GM19372 (cell line): ENCODE measurements around the gene CAGE1.
"Not testable (repeated sequence)": the region's sequence is repeated elsewhere in the genome, so short reads cannot be mapped to it uniquely, and the experiment has no call there.

Experiments
- ATAC-seq: cut with Tn5 transposase; IDR thresholded peaks from one replicate; pipeline ENCODE4 v1.9.1; 2021; ENCODE audit warnings: mild to moderate bottlenecking, low read depth, moderate library complexity; ENCODE audit not compliant: unreplicated experiment

The CAGE1 gene

DNA sequence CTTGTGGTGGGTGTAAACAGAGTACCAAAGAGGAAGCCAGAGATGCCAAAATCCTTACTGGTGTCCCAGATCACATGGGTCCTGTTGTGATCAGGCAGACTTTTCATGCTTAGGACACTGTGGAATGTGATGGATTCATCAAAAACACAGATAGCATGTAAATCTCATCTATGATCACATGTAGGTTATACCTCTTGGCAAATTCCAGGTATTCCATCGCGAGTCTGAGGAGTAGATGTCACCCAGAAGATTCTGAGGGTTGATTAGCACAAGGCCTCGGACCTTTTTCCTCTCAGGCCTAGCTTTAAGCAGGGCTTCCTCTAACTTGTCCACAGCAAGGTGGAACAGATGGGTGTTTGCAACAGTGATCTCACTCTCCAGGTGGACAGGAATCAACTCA lies 48.3 kb downstream of the CAGE1 start:
- ATAC-seq = no peak

DNA sequence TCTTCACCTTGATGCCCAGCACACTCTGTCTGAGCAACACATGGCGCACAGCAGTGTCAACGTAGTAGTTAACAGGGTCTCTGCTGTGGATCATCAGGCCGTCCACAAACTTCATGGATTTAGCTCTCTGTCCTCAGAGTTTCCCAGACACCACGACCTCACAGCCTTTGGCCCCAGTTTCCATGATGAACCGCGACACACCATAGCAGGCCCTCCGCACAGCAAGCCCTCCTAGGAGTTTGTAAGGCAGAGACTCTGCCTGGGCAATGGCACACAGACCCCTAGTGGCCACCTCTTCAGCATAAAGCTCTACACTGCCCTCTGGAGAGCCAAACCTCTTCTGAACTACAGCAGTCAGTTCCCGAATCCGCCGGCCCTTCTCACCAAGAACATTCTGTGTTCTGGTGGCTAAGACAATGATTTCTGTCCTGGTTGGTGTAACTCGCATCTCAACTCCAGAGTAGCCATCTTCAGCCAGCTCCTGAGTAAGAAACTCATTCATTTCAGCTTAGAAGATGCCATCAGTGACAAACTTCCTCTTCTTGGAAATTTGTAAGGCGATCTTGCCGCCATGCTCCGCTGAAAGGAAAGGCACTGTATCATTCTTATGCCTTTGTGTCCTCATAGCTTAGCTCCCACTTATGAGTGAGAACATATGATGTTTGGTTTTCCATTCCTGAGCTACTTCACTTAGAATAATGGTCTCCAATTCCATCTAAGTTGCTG lies 50.4 kb downstream of the CAGE1 start:
- not testable (repeated sequence) for ATAC-seq

DNA sequence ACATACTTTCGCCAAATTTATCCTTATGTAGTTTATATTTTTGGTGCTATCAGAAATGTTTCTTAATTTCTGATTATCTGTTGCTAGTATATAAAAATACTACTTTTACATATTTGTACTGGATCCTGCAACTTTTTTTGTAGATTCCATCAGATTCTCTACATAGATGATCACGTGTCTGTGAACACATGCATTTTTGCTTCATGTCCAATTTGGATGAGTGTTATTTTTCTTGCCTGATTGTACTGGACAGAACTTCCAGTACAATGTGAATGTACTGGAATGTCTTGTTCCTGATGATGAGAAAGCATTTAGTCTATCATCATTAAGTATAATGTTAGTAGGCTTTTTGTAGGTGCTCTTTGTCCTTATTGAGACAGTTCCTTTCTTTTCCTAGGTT lies 51.5 kb downstream of the CAGE1 start:
- ATAC-seq = no peak

DNA sequence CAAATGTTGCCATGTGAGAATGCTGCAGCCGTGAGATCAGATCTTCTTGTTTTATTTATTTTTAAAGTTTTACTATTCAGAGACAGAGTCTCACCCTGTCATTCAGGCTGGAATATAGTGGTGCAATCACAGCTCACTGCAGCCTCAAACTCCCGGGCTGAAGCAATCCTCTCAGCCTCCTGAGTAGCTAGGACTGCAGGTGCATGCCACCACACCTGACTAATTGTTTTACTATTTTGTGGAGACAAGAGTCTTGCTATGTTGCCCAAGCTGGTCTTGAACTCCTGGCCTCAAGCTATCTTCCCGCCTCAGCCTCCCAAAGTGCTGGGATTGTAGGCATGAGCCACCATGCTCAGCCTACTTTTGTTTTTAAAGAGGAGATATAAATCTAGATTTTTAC lies 54.0 kb downstream of the CAGE1 start:
- no peak for ATAC-seq

DNA sequence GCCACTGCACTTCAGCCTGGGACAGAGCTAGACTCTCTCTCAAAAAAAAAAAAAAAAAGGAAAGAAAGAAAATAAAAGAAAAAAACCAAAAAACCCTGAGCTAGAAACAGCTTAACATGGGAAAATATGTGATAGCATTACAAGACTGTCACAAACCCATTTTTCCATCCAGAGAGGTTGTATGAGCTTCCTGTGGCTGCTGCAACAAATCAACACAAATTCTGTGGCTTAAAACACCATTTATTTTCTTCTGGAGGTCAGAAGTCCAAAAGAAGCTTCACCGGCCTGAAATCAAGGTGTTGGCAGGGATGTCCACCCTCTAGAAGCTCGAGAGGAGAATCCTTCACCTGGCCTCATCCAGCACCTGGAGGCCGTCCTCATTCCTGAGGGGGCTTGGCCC lies 54.9 kb downstream of the CAGE1 start:
- no peak for ATAC-seq

DNA sequence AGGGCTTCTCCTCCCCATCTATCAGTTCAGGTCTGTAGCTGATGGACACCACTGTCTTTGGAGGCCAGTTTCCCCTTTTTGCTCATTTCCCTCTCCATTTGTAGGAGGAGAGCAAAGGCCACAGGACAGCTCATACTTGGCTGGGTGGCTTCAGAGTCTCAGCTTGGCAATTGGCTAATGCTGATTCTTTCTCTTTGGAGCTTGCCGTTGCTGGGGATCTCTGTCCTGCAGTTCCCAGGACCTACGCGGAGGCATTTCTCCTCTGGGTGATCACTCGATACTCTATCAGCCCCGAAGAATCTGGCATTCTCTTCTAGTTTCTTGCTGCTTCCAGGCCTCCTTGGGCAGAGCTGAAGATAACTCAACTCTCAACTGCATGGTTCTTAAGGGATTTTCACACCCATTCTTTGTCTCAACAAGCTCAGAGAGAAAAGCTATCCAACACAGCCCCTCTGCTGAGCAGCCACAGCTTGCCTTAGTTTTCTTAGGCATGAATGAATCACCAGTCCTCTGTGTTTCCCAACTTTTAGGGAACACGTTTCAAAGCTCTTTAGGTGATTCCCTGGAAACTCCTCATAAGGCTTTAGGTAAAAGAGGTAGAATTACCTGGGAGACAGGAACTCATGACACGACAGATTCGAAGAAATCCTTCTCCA lies 57.3 kb downstream of the CAGE1 start:
- no peak for ATAC-seq

DNA sequence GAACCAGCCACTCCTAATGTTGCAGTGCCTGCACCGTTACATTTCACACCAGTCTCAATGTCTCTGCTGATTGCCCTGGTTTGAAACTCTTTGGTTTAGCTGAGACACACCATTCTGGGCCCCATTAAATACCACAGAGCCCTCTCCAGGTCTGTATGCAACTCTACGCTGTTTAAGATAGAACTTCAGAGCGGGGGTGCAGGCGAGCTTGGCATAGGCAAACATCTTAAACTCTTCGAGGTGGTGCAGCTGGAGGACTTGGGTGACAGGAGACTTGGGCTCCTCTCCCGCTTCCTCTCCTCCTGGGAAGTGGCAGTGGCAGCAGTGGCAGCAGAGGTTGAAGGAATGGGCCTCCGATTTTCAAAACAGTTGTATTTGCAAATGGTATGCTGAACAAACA lies 58.1 kb downstream of the CAGE1 start:
- no peak for ATAC-seq

DNA sequence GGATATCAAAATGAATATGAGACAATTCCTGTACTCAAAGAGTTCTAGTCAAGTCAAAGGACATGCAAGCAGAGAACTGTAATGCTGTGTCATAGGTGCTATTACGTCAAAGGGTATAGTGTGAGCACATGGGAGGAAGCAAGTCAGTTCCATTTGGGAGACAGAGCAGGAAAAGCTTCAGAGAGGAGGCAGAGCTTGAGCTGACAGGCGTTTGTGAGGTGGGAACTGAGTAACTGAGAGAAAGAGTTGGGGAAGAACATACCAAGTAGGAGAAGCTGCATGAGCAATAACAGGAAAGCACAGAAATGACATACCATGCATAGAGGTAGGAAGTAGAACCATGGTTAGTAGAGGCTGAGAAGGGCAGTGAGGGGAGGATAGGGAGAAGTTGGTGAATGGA lies 61.3 kb downstream of the CAGE1 start:
- no peak for ATAC-seq

DNA sequence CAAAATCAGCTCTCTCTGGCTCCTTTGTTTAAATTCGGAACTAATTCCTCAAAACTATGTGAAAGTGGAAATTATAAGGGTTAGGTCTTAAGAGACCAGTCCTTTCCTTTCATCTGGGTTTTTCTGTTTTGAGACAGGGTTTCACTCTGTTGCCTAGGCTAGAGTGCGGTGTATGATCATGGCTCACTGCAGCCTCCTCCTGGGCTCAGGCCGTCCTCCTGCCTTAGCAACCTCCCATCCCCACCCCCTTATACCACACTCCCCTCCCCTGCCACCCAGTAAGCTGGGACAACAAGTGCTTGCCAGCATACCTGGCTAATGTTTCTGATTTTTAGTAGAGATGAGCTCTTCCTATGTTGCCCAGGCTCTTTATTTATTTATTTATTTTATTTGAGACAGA lies 63.8 kb downstream of the CAGE1 start:
- no peak for ATAC-seq

DNA sequence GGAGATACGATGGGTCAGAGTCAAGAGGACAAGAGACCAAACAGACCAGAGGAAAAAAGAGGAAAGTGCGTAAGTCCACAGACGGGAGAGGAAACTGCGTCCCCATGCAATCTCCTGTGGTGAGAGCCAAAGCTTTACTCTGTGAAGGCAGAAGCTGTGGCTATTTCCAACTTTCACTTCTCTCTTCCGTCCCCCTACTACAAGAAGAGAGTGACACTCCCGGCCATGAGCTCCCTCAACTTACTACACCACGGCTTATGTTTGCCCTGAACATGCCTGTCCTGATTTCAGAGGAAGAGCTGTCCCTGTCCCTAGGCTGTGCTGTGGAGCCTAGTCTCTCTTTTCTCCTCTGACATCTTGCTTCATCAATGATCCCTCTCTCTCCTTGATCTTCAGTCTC lies 65.0 kb downstream of the CAGE1 start:
- ATAC-seq = peak; percentile 57

DNA sequence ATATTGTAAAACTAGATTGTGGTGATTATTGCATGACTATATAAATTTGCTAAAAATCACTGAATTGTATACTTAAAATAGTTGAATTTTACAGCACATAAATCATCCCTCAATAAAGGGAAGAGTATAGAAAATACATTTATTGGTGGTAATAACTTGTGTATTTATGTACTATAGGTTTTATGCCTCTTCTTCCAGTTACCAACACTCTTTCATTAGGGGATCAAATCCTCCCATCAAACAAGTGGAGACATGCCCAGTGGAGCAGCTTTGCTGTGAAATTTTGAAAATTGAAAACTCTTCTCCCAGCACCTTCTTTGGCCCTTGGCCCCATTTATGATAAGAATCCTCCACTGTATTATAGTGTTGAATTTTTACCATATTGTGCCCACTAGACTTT lies 66.5 kb downstream of the CAGE1 start:
- no peak for ATAC-seq

DNA sequence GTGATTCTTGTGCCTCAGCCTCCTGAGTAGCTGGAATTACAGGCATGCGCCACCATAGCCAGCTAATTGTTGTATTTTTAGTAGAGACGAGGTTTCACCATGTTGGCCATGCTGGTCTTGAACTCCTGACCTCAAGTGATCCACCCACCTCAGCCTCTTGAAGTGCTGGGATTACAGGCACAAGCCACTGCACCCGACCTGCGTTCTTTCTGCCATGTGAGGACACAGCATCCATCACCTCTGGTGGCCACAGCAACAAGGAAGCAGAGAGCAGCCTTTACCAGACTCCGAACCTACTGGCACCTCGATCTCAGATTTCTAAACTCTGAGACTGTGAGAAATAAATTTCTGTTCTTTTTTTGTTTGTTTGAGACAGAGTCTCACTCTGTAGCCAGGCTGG lies 67.7 kb downstream of the CAGE1 start:
- ATAC-seq = not testable (repeated sequence)

DNA sequence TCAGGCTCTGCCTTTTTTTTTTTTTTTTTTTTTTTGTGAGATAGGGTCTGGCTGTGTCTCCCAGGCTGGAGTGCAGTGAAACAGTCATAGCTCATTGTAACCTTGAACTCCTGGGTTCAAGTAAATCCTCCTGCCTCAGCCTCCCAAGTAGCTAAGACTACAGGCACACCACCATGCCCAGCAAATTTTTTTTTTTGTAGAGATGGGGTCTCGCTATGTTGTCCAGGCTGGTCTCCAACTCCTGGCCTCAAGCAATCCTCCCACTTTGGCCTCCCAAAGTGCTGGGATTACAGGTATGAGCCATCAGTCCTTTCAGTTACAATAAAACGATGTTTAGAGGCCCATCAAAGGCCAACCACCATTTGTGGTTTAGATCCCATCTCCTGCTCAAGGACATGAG lies 70.1 kb downstream of the CAGE1 start:
- not testable (repeated sequence) for ATAC-seq

DNA sequence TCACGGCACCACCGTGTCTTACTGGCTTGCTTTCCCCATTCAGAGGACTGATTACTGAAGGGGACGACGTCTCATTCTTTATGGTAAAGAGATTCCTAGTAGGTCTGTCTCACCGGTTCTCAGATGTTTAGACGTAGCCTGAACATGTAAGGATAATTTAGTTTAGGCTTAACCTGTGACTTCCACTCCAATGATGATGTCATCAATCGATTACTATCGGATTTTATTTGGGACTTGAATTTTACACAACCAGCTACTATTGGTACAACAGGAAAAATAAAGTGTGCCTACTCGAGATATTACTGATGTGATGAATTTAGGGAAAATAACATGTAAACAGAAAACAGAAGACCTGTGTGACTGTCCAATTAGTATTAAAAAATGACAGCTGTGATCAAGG lies 72.0 kb downstream of the CAGE1 start:
- no peak for ATAC-seq

DNA sequence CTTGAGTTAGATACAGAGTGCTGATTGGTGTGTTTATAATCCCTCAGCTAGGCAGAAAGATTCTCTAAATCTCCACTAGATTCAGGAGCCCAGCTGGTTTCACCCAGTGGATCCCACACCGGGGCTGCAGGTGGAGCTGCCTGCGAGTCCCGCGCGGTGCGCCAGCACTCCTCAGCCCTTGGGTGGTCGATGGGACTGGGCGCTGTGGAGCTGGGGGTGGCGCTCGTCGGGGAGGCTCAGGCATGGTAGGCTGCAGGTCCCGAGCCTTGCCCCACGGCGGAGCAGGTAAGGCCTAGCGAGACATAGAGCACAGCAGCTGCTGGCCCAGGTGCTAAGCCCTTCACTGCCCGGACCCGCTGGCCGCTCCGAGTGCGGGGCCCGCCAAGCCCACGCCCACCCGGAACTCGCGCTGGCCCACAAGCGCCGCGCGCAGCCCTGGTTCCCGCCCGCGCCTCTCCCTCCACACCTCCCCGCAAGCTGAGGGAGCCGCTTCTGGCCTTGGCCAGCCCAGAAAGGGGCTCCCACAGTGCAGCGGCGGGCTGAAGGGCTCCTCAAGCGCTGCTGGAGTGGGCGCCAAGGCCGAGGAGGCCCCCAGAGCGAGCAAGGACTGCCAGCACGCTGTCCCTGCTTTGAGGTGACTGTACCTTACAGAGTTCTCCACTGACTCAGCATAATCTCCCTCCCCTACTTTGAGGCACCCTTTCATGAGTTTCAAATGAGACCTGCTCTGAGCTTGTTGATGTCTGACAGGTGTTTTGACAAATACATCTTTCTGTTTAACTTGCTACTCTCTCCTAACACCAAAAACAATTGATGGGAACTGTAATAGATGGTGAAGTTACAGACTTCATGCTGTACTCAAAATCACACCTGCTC lies 72.6 kb downstream of the CAGE1 start:
- no peak for ATAC-seq

DNA sequence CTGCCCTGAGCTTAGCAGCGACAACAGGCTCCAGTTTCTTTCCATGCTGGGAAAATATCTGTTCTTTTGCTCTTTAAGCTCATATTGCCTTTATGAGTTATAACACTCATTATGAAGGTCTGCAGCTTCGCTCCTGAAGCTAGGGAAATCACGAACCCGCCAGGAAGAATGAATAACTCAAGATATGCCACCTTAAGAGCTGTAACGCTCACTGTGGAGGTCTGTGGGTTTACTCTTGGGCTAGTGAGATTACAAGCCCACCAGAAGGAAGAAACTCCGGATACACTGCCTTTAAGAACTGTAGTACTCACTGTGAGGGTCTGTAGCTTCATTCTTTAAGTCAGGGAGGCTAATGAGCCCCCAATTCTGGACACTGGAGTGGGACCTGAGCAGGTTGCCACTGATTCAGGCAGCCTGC lies 73.6 kb downstream of the CAGE1 start:
- ATAC-seq = no peak

DNA sequence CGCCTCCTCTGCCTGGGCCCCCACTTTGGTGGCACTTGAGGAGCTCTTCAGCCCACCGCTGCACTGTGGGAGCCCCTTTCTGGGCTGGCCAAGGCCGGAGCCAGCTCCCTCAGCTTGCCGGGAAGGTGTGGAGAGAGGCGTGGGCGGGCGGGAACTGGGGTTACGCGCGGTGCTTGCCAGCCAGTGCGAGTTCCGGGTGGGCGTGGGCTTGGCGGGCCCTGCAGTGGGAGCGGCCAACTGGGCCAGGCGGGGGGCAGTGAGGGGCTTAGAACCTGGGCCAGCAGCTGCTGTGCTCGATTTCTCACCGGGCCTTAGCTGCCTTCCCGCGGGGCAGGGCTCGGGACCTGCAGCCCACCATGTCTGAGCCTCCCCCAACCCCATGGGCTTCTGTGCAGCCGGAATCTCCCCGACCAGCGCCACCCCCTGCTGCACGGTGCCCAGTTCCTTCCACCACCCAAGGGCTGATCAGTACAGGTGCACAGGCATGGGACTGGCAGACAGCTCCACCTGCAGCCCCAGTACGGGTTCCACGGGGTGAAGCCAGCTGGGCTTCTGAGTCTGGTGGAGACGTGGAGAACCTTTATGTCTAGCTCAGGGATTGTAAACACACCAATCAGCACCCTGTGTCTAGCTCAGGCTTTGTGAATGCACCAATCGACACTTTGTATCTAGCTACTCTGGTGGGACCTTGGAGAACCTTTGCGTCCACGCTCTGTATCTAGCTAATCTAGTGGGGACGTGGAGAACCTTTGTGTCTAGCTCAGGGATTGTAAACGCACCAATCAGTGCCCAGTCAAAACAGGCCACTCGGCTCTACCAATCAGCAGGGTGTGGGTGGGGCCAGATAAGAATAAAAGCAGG lies 74.2 kb downstream of the CAGE1 start:
- ATAC-seq = not testable (repeated sequence)

DNA sequence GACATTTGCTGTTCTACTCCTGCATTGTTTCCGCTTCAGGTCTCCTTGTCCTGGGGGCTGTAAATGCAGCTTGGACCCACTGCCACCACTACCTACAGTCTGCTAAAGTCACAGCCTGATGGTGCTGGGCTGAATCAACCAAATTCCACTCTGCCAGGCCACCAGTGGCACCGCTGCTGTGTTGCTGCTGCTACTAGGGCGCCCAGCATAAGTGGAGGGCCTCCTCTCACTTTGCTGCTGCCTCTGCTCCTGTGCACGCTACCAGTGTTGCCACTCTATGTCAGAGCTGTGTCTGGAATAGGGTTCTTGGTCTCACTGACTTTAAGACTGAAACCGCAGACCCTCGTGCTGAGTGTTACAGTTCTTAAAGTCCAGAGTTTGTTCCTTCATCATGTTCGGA lies 75.1 kb downstream of the CAGE1 start:
- no peak for ATAC-seq

DNA sequence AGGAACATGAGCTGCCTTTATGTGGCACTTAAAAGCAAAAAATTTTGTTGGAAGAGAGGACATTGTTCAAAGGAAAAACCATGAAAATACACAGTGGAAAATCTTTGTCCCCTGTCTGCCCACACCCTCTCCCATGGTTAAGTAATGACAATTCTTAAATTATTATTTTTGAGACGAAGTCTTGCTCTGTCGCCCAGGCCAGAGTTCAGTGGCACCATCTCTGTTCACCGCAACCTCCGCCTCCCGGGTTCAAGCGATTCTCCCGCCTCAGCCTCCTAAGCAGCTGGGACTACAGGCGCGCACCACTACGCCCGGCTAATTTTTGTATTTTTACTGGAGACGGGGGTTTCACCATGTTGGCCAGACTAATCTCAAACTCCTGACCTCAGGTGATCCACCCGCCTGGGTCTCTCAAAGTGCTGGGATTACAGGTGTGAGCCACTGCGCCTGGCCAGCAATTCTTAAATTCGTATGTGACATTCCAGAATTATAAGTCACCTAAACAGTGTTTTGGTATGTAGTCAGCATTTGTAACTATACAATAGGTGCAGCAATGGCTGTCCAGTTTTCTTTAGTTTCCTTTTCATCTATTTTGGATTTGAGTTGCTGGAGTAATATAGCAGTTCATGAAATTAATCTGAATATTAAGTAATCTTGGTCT lies 75.9 kb downstream of the CAGE1 start:
- no peak for ATAC-seq
